ENCODE data around the gene PLIN1. TPM values are rescaled to one million over a fixed set of nuclear protein-coding genes. Genes with fewer than 3 reads are reported as not detected.

PLIN1 gene
- total RNA-seq, 4 donors from 2014 or later = 4.6 to 48.3 (median 11.9) TPM

GRCh38 chr15:89632563-89633430 lies 46.4 kb downstream of the PLIN1 start:
- no peaks in the 10 kb centered on the region for H3K27me3 ChIP-seq
- no peak overlapping the region for H3K27ac ChIP-seq
- in situ Hi-C loops (cut with MboI; ENCODE audit: low pct_ligation_motif_present in 1 of 4, low pct_unique_long_range_greater_than_20kb in 1 of 4, low sequenced_read_pairs in 3 of 4) = no loop called here
- DNase-seq = no peak
- no peak overlapping the region for H3K4me3 ChIP-seq
- no peaks in the 10 kb centered on the region for H3K4me1 ChIP-seq
- intact Hi-C loops (cut with DNase I; ENCODE audit: low total_unique reads) = no loop called here
- no peaks in the 10 kb centered on the region for H3K9me3 ChIP-seq
- TF ChIP-seq CTCF (IDR thresholded peaks at IDR 0.05) (no peak), POLR2A (IDR thresholded peaks at IDR 0.05) (no peak), EP300 (IDR thresholded peaks at IDR 0.05; ENCODE audit: low read depth) (no peak), POLR2AphosphoS5 (IDR thresholded peaks at IDR 0.05) (no peak)
- 96 to 100% methylated on average over 3 to 18 of the region's 18 CpGs for WGBS, 2 donors (ENCODE audit: low coverage in 1 of 2)
- H3K36me3 ChIP-seq = no peaks in the 10 kb centered on the region

- WGBS, 2 donors (ENCODE audit: low coverage in 1 of 2) = 68 to 90% methylated on average over 4 to 10 of the region's 10 CpGs
- Histone ChIP-seq H3K27ac (no peak overlapping the region), H3K4me1 (no peaks in the 10 kb centered on the region), H3K36me3 (no peaks in the 10 kb centered on the region), H3K27me3 (no peaks in the 10 kb centered on the region), H3K9me3 (no peaks in the 10 kb centered on the region), H3K4me3 (no peak overlapping the region)
- no peak for DNase-seq
- in situ Hi-C loops (cut with MboI; ENCODE audit: low pct_ligation_motif_present in 1 of 4, low pct_unique_long_range_greater_than_20kb in 1 of 4, low sequenced_read_pairs in 3 of 4) (no loop called here), intact Hi-C loops (cut with DNase I; ENCODE audit: low total_unique reads) (no loop called here)
- TF ChIP-seq EP300 (IDR thresholded peaks at IDR 0.05; ENCODE audit: low read depth) (no peak), POLR2A (IDR thresholded peaks at IDR 0.05) (no peak), CTCF (IDR thresholded peaks at IDR 0.05) (no peak), POLR2AphosphoS5 (IDR thresholded peaks at IDR 0.05) (no peak)
Observed at GRCh38 chr15:89631902-89632264, 47.3 kb downstream of the PLIN1 start.

GRCh38 chr15:89630974-89631901 lies 47.9 kb downstream of the PLIN1 start:
- intact Hi-C loops (cut with DNase I; ENCODE audit: low total_unique reads) = no loop called here
- Histone ChIP-seq H3K4me1 (no peaks in the 10 kb centered on the region), H3K4me3 (no peak overlapping the region), H3K27me3 (no peaks in the 10 kb centered on the region), H3K27ac (no peak overlapping the region), H3K36me3 (no peaks in the 10 kb centered on the region), H3K9me3 (no peaks in the 10 kb centered on the region)
- DNase-seq = no peak
- 87 to 94% methylated on average over 8 to 29 of the region's 30 CpGs for WGBS, 2 donors (ENCODE audit: low coverage in 1 of 2)
- TF ChIP-seq POLR2A (IDR thresholded peaks at IDR 0.05) (no peak), EP300 (IDR thresholded peaks at IDR 0.05; ENCODE audit: low read depth) (no peak), POLR2AphosphoS5 (IDR thresholded peaks at IDR 0.05) (no peak), CTCF (IDR thresholded peaks at IDR 0.05) (no peak)
- in situ Hi-C loops (cut with MboI; ENCODE audit: low pct_ligation_motif_present in 1 of 4, low pct_unique_long_range_greater_than_20kb in 1 of 4, low sequenced_read_pairs in 3 of 4) = no loop called here

GRCh38 chr15:89630260-89630659 lies 48.9 kb downstream of the PLIN1 start:
- Histone ChIP-seq H3K27me3 (no peaks in the 10 kb centered on the region), H3K9me3 (no peaks in the 10 kb centered on the region), H3K27ac (no peak overlapping the region), H3K36me3 (no peaks in the 10 kb centered on the region), H3K4me3 (no peak overlapping the region), H3K4me1 (no peaks in the 10 kb centered on the region)
- TF ChIP-seq POLR2AphosphoS5 (IDR thresholded peaks at IDR 0.05) = no peak
- TF ChIP-seq EP300 (IDR thresholded peaks at IDR 0.05; ENCODE audit: low read depth) = no peak
- no peak for TF ChIP-seq CTCF (IDR thresholded peaks at IDR 0.05)
- no peak for TF ChIP-seq POLR2A (IDR thresholded peaks at IDR 0.05)
- no peak for DNase-seq
- intact Hi-C loops (cut with DNase I; ENCODE audit: low total_unique reads) = no loop called here
- in situ Hi-C loops (cut with MboI; ENCODE audit: low pct_ligation_motif_present in 1 of 4, low pct_unique_long_range_greater_than_20kb in 1 of 4, low sequenced_read_pairs in 3 of 4) = no loop called here
- WGBS, 2 donors (ENCODE audit: low coverage in 1 of 2) = 98% methylated on average over 12 of the region's 14 CpGs; no CpG with 5 or more reads in 1 of the 2 donors

All from transverse colon (tissue), 4 donors.